OCI-LY7 (cell line): Measurements from ENCODE around the gene FNDC3B. TPM values are rescaled to one million over a fixed set of nuclear protein-coding genes. Genes with fewer than 3 reads are reported as not detected.

Experiments
- BruUV-seq: library from RNA; stranded (reverse); fragments of 400-500 nt; replicated peaks from 2 replicates; lab custom pipeline; 2021; lab: Mats Ljungman, UMichigan
- CTCF ChIA-PET: fragments of 300-600 bp; sonication (Branson Sonifier 250); formaldehyde crosslinking; loops from one replicate; lab custom pipeline; 2022; ENCODE audit warnings: antibody characterized with exemption; ENCODE audit not compliant: unreplicated experiment; lab: Charles Lee
- POLR2A ChIA-PET: fragments of 300-600 bp; sonication (Branson Sonifier 250); formaldehyde crosslinking; loops from one replicate; lab custom pipeline; 2022; ENCODE audit warnings: antibody characterized with exemption; lab: Charles Lee
- DNase-seq: peaks from one replicate; pipeline ENCODE4 v3.0.0-alpha.2; 2015; ENCODE audit warnings: low spot score
- H2AFZ ChIP-seq: fragments of 200-600 bp; sonication (generic), shearing (Covaris generic); 2 replicates; pipeline ENCODE4 v1.6.1; 2014; ENCODE audit warnings: mild to moderate bottlenecking, antibody characterized with exemption, low read length, moderate library complexity
- H3K27ac ChIP-seq: fragments of 200-600 bp; sonication (generic); 2 replicates; pipeline ENCODE4 v1.5.1; 2014; ENCODE audit warnings: mixed run types, low read depth, mild to moderate bottlenecking, moderate library complexity, low read length, inconsistent platforms; ENCODE audit not compliant: poor library complexity, severe bottlenecking
- H3K36me3 ChIP-seq: fragments of 200-600 bp; sonication (generic); 2 replicates; pipeline ENCODE4 v1.6.1; 2014; ENCODE audit warnings: mild to moderate bottlenecking, antibody characterized with exemption, low read length, moderate library complexity, mixed read lengths; ENCODE audit not compliant: insufficient read depth
- H3K4me1 ChIP-seq: fragments of 200-600 bp; sonication (generic); 2 replicates; pipeline ENCODE4 v1.5.1; 2014; ENCODE audit warnings: mild to moderate bottlenecking, low read length; ENCODE audit not compliant: insufficient read depth, poor library complexity, severe bottlenecking
- H3K4me2 ChIP-seq: fragments of 200-600 bp; sonication (generic); 2 replicates; pipeline ENCODE4 v1.6.1; 2014; ENCODE audit warnings: mild to moderate bottlenecking, low read length
- H3K4me3 ChIP-seq: fragments of 200-600 bp; sonication (generic); 2 replicates; pipeline ENCODE4 v1.5.1; 2014; ENCODE audit warnings: mild to moderate bottlenecking, low read depth, low read length; ENCODE audit not compliant: poor library complexity, severe bottlenecking
- H3K79me2 ChIP-seq: fragments of 200-600 bp; sonication (generic); 2 replicates; pipeline ENCODE4 v1.6.1; 2016; ENCODE audit warnings: low read depth, mild to moderate bottlenecking, low read length, moderate library complexity, mixed read lengths; ENCODE audit not compliant: insufficient read depth
- H3K9me2 ChIP-seq: fragments of 200-600 bp; sonication (generic); 2 replicates; pipeline ENCODE4 v1.6.1; 2016; ENCODE audit warnings: mild to moderate bottlenecking, low read length, mixed read lengths; ENCODE audit not compliant: insufficient read depth
- H3K9me3 ChIP-seq: fragments of 200-600 bp; sonication (generic); 2 replicates; pipeline ENCODE4 v1.6.1; 2014; ENCODE audit warnings: mild to moderate bottlenecking, mixed run types, low read length, mixed read lengths
- H4K20me1 ChIP-seq: fragments of 200-600 bp; sonication (generic); 2 replicates; pipeline ENCODE4 v1.6.1; 2014; ENCODE audit warnings: mild to moderate bottlenecking, antibody characterized with exemption, low read length, moderate library complexity, mixed read lengths; ENCODE audit not compliant: insufficient read depth
- CTCF ChIP-seq: fragments of 200-600 bp; sonication (generic); conservative IDR thresholded peaks from 2 replicates; pipeline ENCODE4 v1.5.1; 2014; ENCODE audit warnings: mild to moderate bottlenecking, antibody characterized with exemption, low read length, moderate library complexity, mixed read lengths
- EZH2phosphoT487 ChIP-seq: fragments of 200-600 bp; sonication (generic); IDR thresholded peaks from 2 replicates; pipeline ENCODE4 v1.6.1; 2018; ENCODE audit warnings: low read depth, borderline replicate concordance, mild to moderate bottlenecking, mixed run types, antibody characterized with exemption, low read length, moderate library complexity, mixed read lengths
- intact Hi-C: fragments of 100-400 bp; cut with micrococcal nuclease; formaldehyde crosslinking; loops from one replicate; pipeline ENCODE4 v1.10.0; 2022; ENCODE audit not compliant: unreplicated experiment
- total RNA-seq, 2 experiments: library from RNA; depleted of rRNA in 1 of 2; stranded (reverse); fragments of >200 nt in 1 of 2; shearing (Covaris generic) in 1 of 2; gene quantifications; 2 replicates each; pipeline ENCODE4 v1.2.3, GENCODE V29; 2014 to 2022

FNDC3B gene
- total RNA-seq, 2 experiments from 2014 or later, result 23.3 to 28.5 TPM

GRCh38 chr3:172130717-172131050 is 91.3 kb downstream of the FNDC3B start:
- no peak overlapping the region for H2AFZ ChIP-seq
- no peak for TF ChIP-seq EZH2phosphoT487
- TF ChIP-seq CTCF, result no peak
- no peak overlapping the region for H3K4me2 ChIP-seq
- no peaks in the 10 kb centered on the region for H3K9me2 ChIP-seq
- H3K36me3 ChIP-seq, result no peaks in the 10 kb centered on the region; the same call in 1 of the 2 replicates
- no peak for DNase-seq
- no peaks in the 10 kb centered on the region for H4K20me1 ChIP-seq
- ChIA-PET CTCF (no interaction called here), POLR2A (interaction anchor here (1.0 to 2.2 kb wide), 6 partner anchors 9 to 94 kb away, joined by 3 to 10 read pairs (median 5); no protein-coding TSS in a partner anchor)
- H3K4me3 ChIP-seq, result no peak overlapping the region
- H3K4me1 ChIP-seq, result peaks cover 15% of the 10 kb centered on the region
- no peaks in the 10 kb centered on the region for H3K9me3 ChIP-seq
- no peaks in the 10 kb centered on the region for H3K79me2 ChIP-seq
- intact Hi-C loops, result no loop called here
- BruUV-seq, result no TSS peak
- no peak overlapping the region for H3K27ac ChIP-seq

DNA sequence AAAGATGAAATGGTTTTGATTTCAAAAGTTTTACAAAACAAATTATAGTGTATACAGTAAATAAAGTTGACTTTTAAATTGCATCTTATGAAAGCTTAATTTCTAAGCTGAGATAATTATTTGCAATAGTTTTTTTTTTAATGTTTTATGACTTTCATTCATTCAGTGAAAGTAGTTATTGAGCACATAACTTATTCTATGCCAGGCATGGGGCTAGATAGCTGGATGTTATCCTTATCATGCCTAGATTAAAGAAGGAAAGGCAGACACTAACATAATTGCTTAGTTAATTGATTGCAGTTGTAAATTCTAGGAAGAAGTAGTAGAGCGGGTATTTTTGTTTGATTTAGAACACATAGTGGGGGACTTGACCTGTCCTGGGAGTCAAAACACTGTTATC is 92.4 kb downstream of the FNDC3B start:
- ChIA-PET CTCF (interaction anchor here (0.5 kb wide), 1 partner anchor 24 kb away, joined by 3 read pairs; no protein-coding TSS in a partner anchor), POLR2A (interaction anchor here (1.1 to 2.2 kb wide), 4 partner anchors 9 to 22 kb away, joined by 3 to 10 read pairs (median 6); no protein-coding TSS in a partner anchor)
- no peaks in the 10 kb centered on the region for H4K20me1 ChIP-seq
- no peak overlapping the region for H3K4me2 ChIP-seq
- no TSS peak for BruUV-seq
- no peak overlapping the region for H3K4me3 ChIP-seq
- no peak for DNase-seq
- H3K9me2 ChIP-seq, result no peaks in the 10 kb centered on the region
- no peaks in the 10 kb centered on the region; the same call in 1 of the 2 replicates for H3K36me3 ChIP-seq
- H3K27ac ChIP-seq, result no peak overlapping the region
- no peaks in the 10 kb centered on the region for H3K9me3 ChIP-seq
- TF ChIP-seq CTCF, result no peak
- H3K4me1 ChIP-seq, result peaks cover 15% of the 10 kb centered on the region
- intact Hi-C loops, result no loop called here
- no peaks in the 10 kb centered on the region for H3K79me2 ChIP-seq
- H2AFZ ChIP-seq, result no peak overlapping the region

DNA sequence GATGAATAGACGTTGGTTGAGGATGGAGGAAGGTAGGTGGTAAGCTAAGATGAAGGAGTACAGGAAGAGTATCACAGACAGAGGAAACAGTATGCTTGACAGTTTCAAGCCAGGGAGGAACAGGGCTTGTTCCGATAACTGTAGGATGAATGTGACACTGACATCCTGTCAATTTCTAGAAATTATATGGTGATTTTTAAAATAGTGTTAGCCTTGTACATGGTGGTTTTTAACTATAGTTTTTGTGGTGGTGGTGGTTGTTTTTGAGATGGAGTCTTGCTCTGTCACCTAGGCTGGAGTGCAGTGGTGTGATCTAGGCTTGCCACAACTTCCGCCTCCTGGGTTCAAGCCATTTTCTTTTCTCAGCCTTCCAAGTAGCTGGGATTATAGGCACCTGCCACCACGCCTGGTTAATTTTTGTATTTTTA is 92.8 kb downstream of the FNDC3B start:
- Histone ChIP-seq H3K27ac (no peak overlapping the region), H3K4me3 (no peak overlapping the region), H3K9me3 (no peaks in the 10 kb centered on the region), H3K36me3 (no peaks in the 10 kb centered on the region), H3K4me1 (peaks cover 15% of the 10 kb centered on the region), H3K4me2 (no peak overlapping the region), H4K20me1 (no peaks in the 10 kb centered on the region), H2AFZ (no peak overlapping the region), H3K9me2 (no peaks in the 10 kb centered on the region), H3K79me2 (no peaks in the 10 kb centered on the region)
- no TSS peak for BruUV-seq
- DNase-seq, result no peak
- no peak for TF ChIP-seq EZH2phosphoT487
- TF ChIP-seq CTCF, result no peak
- CTCF ChIA-PET, result interaction anchor here (0.5 kb wide), 1 partner anchor 24 kb away, joined by 3 read pairs; no protein-coding TSS in a partner anchor
- intact Hi-C loops, result no loop called here
- POLR2A ChIA-PET, result interaction anchor here (1.1 to 2.2 kb wide), 3 partner anchors 9 to 18 kb away, joined by 5 to 10 read pairs (median 6); no protein-coding TSS in a partner anchor
